ENCODE results near the gene KRTAP10-1. TPM values are rescaled to one million over a fixed set of nuclear protein-coding genes. Genes with fewer than 3 reads are reported as not detected.

Gene KRTAP10-1
- total and polyA plus RNA-seq, 2 donors from 2014 or later: not detected

GRCh38 chr21:44527983-44528633 is 11.9 kb downstream of the KRTAP10-1 start:
- Histone ChIP-seq H3K4me3 (ENCODE audit: low read length in 3 of 3) (no peak overlapping the region), H3K27ac (ENCODE audit: low read depth in 2 of 2, low read length in 2 of 2) (no peak overlapping the region), H3K9ac (ENCODE audit: low read length in 3 of 3) (no peak overlapping the region), H3K36me3 (ENCODE audit: control insufficient read depth in 2 of 3, insufficient read depth in 3 of 3, low read length in 3 of 3) (no peaks in the 10 kb centered on the region), H3K4me1 (ENCODE audit: control insufficient read depth in 2 of 3, insufficient read depth in 2 of 3, low read depth in 1 of 3, low read length in 3 of 3) (no peaks in the 10 kb centered on the region), H3K27me3 (ENCODE audit: control insufficient read depth, insufficient read depth, low read length) (no peaks in the 10 kb centered on the region), H3K9me3 (ENCODE audit: control insufficient read depth in 2 of 3, insufficient read depth in 1 of 3, low read length in 3 of 3) (no peaks in the 10 kb centered on the region)
- TF ChIP-seq CTCF (IDR thresholded peaks at IDR 0.05; ENCODE audit: borderline replicate concordance, extremely low read depth, insufficient read depth): no peak
- intact Hi-C loops (cut with DNase I): no loop called here
- peak in 2 of 5 donors; percentile 24 to 74 for DNase-seq
- FAIRE-seq: no peak

- no peaks in the 10 kb centered on the region for H3K27me3 ChIP-seq (ENCODE audit: control insufficient read depth, insufficient read depth, low read length)
- no peaks in the 10 kb centered on the region for H3K36me3 ChIP-seq (ENCODE audit: control insufficient read depth in 2 of 3, insufficient read depth in 3 of 3, low read length in 3 of 3)
- no peak overlapping the region for H3K9ac ChIP-seq (ENCODE audit: low read length in 3 of 3)
- H3K4me1 ChIP-seq (ENCODE audit: control insufficient read depth in 2 of 3, insufficient read depth in 2 of 3, low read depth in 1 of 3, low read length in 3 of 3): no peaks in the 10 kb centered on the region
- DNase-seq (peak in 2 of 5 donors; percentile 15 to 30), FAIRE-seq (no peak)
- H3K27ac ChIP-seq (ENCODE audit: low read depth in 2 of 2, low read length in 2 of 2): no peak overlapping the region
- no peaks in the 10 kb centered on the region for H3K9me3 ChIP-seq (ENCODE audit: control insufficient read depth in 2 of 3, insufficient read depth in 1 of 3, low read length in 3 of 3)
- intact Hi-C loops (cut with DNase I): no loop called here
- no peak overlapping the region for H3K4me3 ChIP-seq (ENCODE audit: low read length in 3 of 3)
- TF ChIP-seq CTCF (IDR thresholded peaks at IDR 0.05; ENCODE audit: borderline replicate concordance, extremely low read depth, insufficient read depth): no peak
Measured at GRCh38 chr21:44527156-44527982, 12.6 kb downstream of the KRTAP10-1 start.

GRCh38 chr21:44526096-44526997 is 13.6 kb downstream of the KRTAP10-1 start:
- intact Hi-C loops (cut with DNase I): no loop called here
- FAIRE-seq (no peak), DNase-seq (peak in 2 of 5 donors; percentile 5 to 49)

More at GRCh38 chr21:44526096-44526997, 13.6 kb downstream of the KRTAP10-1 start:
- H3K4me3 ChIP-seq (ENCODE audit: low read length in 3 of 3): no peak overlapping the region
- H3K4me1 ChIP-seq (ENCODE audit: control insufficient read depth in 2 of 3, insufficient read depth in 2 of 3, low read depth in 1 of 3, low read length in 3 of 3): no peaks in the 10 kb centered on the region
- no peak overlapping the region for H3K27ac ChIP-seq (ENCODE audit: low read depth in 2 of 2, low read length in 2 of 2)
- no peaks in the 10 kb centered on the region for H3K36me3 ChIP-seq (ENCODE audit: control insufficient read depth in 2 of 3, insufficient read depth in 3 of 3, low read length in 3 of 3)
- no peak overlapping the region for H3K9ac ChIP-seq (ENCODE audit: low read length in 3 of 3)
- H3K9me3 ChIP-seq (ENCODE audit: control insufficient read depth in 2 of 3, insufficient read depth in 1 of 3, low read length in 3 of 3): no peaks in the 10 kb centered on the region
- TF ChIP-seq CTCF (IDR thresholded peaks at IDR 0.05; ENCODE audit: borderline replicate concordance, extremely low read depth, insufficient read depth): no peak
- no peaks in the 10 kb centered on the region for H3K27me3 ChIP-seq (ENCODE audit: control insufficient read depth, insufficient read depth, low read length)

All from kidney (tissue), 14 donors.